DND-41 (cell line): ENCODE data around the gene ATF1.

Source experiments
- ATAC-seq: fragments of 200-7000 bp; cut with Tn5 transposase; 3 replicates; pipeline ENCODE4 v1.9.1; 2021; ENCODE audit warnings: low read depth; ENCODE audit not compliant: insufficient read depth
- DNase-seq: peaks from one replicate; pipeline ENCODE4 v3.0.0-alpha.2; 2020
- H2AFZ ChIP-seq: 2 replicates; pipeline ENCODE4 v1.6.0; 2012; ENCODE audit warnings: low read depth, low read length
- H3K27ac ChIP-seq: 2 replicates; pipeline ENCODE4 v1.5.1; 2012; ENCODE audit warnings: low read length, inconsistent platforms
- H3K27me3 ChIP-seq: fragments of 200-600 bp; sonication (generic); 2 replicates; pipeline ENCODE4 v1.6.0; 2012; ENCODE audit warnings: low read length, mild to moderate bottlenecking, inconsistent platforms; ENCODE audit not compliant: insufficient read depth, poor library complexity
- H3K36me3 ChIP-seq: 2 replicates; pipeline ENCODE4 v1.5.1; 2012; ENCODE audit warnings: low read length, inconsistent platforms; ENCODE audit not compliant: insufficient read depth
- H3K4me1 ChIP-seq: 2 replicates; pipeline ENCODE4 v1.5.1; 2012; ENCODE audit warnings: mild to moderate bottlenecking, low read length; ENCODE audit not compliant: insufficient read depth
- H3K4me2 ChIP-seq: 2 replicates; pipeline ENCODE4 v1.6.0; 2012; ENCODE audit warnings: mild to moderate bottlenecking, moderate library complexity, low read length, inconsistent platforms; ENCODE audit not compliant: insufficient read depth
- H3K4me3 ChIP-seq, 2 experiments: fragments of 200-600 bp in 1 of 2; shearing (Covaris generic) in 1 of 2; 2 replicates each; pipeline ENCODE4 v1.5.1; 2012 to 2016; ENCODE audit warnings: inconsistent platforms in 2 of 2, low read length in 2 of 2, mild to moderate bottlenecking in 2 of 2, low read depth in 1 of 2, moderate library complexity in 1 of 2
- H3K79me2 ChIP-seq: 2 replicates; pipeline ENCODE4 v1.6.0; 2012; ENCODE audit warnings: low read length, inconsistent platforms; ENCODE audit not compliant: insufficient read depth
- H3K9ac ChIP-seq: 2 replicates; pipeline ENCODE4 v1.6.0; 2012; ENCODE audit warnings: low read depth, mild to moderate bottlenecking, inconsistent platforms, low read length, moderate library complexity
- H3K9me3 ChIP-seq: 2 replicates; pipeline ENCODE4 v1.5.1; 2012; ENCODE audit warnings: low read length, moderate library complexity, mild to moderate bottlenecking, inconsistent platforms; ENCODE audit not compliant: insufficient read depth, severe bottlenecking
- H4K20me1 ChIP-seq: 2 replicates; pipeline ENCODE4 v1.6.0; 2012; ENCODE audit warnings: low read length; ENCODE audit not compliant: insufficient read depth
- CTCF ChIP-seq: IDR thresholded peaks from 2 replicates; pipeline ENCODE4 v1.5.1; 2012; ENCODE audit warnings: borderline replicate concordance, low read length, moderate library complexity, mild to moderate bottlenecking; ENCODE audit not compliant: poor library complexity, severe bottlenecking; ENCODE audit errors: extremely low read depth
- EZH2 ChIP-seq: IDR thresholded peaks from 3 replicates; pipeline ENCODE4 v1.6.1; 2012; ENCODE audit warnings: borderline replicate concordance, low read depth, mild to moderate bottlenecking, moderate library complexity, low read length, inconsistent platforms; ENCODE audit not compliant: severe bottlenecking

The ATF1 gene

DNA sequence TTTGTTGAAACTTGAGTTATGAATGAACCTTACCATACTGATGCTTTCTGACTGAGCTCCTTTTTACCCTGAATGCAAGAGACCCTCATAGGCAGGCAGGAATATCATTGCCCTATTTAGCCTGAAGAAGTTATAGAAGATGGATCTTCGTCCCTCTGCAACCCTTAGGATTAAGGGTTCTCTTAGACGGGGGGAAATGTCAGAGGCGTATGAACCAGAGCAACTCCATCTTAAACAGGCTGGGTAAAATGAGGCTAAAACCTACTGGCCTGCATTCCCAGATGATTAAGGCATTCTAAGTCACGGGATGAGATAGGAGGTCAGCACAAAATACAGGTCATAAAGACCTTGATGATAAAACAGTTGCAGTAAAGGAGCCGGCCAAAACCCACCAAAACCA, 7.5 kb downstream of the ATF1 start:
- Histone ChIP-seq H3K4me1 (peaks cover 4% of the 10 kb centered on the region; the same call in 1 of the 2 replicates), H3K4me2 (no peak overlapping the region), H3K79me2 (peaks cover 96% of the 10 kb centered on the region), H3K36me3 (peaks cover 26% of the 10 kb centered on the region), H3K9me3 (peaks cover 6% of the 10 kb centered on the region), H2AFZ (no peak overlapping the region), H3K27ac (no peak overlapping the region), H3K4me3 (no peak overlapping the region), H4K20me1 (peaks cover 11% of the 10 kb centered on the region; the same call in 1 of the 2 replicates), H3K9ac (no peak overlapping the region), H3K27me3 (no peaks in the 10 kb centered on the region)
- ATAC-seq (no peak), DNase-seq (no peak)
- no peak for TF ChIP-seq CTCF
- no peak for TF ChIP-seq EZH2

DNA sequence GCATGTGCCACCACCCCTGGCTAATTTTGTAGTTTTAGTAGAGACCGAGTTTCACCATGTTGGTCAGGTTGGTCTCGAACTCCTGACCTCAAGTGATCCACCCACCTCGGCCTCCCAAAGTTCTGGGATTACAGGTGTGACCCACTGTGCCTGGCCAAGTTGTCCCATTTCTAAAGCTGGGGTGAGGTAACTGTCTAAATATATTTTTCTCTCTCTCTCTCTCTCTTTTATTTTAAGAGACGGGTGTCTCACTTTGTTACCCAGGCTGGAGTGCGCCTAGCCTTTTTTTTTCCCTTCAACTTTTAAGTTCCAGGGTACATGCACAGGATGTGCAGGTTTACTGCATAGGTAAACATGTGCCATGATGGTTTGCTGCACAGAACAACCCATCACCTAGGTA, 8.6 kb downstream of the ATF1 start:
- DNase-seq (no peak), ATAC-seq (no peak)
- Histone ChIP-seq H3K27me3 (no peaks in the 10 kb centered on the region), H3K9ac (no peak overlapping the region), H3K4me1 (no peaks in the 10 kb centered on the region), H3K4me2 (no peak overlapping the region), H3K79me2 (peaks cover 97% of the 10 kb centered on the region), H2AFZ (no peak overlapping the region), H3K27ac (no peak overlapping the region), H3K4me3 (no peak overlapping the region), H3K36me3 (peaks cover 26% of the 10 kb centered on the region), H3K9me3 (peaks cover 6% of the 10 kb centered on the region), H4K20me1 (peaks cover 8% of the 10 kb centered on the region; the same call in 1 of the 2 replicates)
- TF ChIP-seq CTCF (no peak), EZH2 (no peak)

- Histone ChIP-seq H3K36me3 (peaks cover 26% of the 10 kb centered on the region), H3K9ac (no peak overlapping the region)
These were observed 9.0 kb downstream of the ATF1 start for GRCh38 chr12:50772877-50773276.

More at GRCh38 chr12:50772877-50773276, 9.0 kb downstream of the ATF1 start:
- Histone ChIP-seq H2AFZ (no peak overlapping the region), H3K4me3 (no peak overlapping the region), H3K4me1 (no peaks in the 10 kb centered on the region), H3K9me3 (peaks cover 6% of the 10 kb centered on the region), H4K20me1 (peaks cover 8% of the 10 kb centered on the region; the same call in 1 of the 2 replicates), H3K4me2 (no peak overlapping the region), H3K79me2 (peaks cover 97% of the 10 kb centered on the region), H3K27me3 (no peaks in the 10 kb centered on the region), H3K27ac (no peak overlapping the region)
- DNase-seq (no peak), ATAC-seq (no peak)
- TF ChIP-seq EZH2 (no peak), CTCF (no peak)
